GM21825 (cell line): Measurements from ENCODE around the gene ACAP1.

Source experiments
- ATAC-seq: cut with Tn5 transposase; IDR thresholded peaks from one replicate; pipeline ENCODE4 v1.9.1; 2021; ENCODE audit warnings: mild to moderate bottlenecking, moderate library complexity; ENCODE audit not compliant: unreplicated experiment

The ACAP1 gene

DNA sequence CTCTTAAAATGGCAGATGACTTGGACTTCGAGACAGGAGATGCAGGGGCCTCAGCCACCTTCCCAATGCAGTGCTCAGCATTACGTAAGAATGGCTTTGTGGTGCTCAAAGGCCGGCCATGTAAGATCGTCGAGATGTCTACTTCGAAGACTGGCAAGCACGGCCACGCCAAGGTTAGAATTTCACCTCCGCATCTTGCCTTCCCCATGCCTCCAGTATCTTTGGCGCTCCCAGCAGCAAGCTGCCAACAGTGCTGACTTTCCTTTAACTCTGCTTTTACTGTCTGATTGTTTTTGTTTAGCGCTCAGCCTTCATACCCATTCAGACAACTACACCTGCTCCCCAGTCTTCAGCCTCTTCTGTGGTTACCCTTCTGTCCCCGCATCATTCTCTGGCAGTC is 26.7 kb upstream of the ACAP1 start:
- ATAC-seq: no peak

DNA sequence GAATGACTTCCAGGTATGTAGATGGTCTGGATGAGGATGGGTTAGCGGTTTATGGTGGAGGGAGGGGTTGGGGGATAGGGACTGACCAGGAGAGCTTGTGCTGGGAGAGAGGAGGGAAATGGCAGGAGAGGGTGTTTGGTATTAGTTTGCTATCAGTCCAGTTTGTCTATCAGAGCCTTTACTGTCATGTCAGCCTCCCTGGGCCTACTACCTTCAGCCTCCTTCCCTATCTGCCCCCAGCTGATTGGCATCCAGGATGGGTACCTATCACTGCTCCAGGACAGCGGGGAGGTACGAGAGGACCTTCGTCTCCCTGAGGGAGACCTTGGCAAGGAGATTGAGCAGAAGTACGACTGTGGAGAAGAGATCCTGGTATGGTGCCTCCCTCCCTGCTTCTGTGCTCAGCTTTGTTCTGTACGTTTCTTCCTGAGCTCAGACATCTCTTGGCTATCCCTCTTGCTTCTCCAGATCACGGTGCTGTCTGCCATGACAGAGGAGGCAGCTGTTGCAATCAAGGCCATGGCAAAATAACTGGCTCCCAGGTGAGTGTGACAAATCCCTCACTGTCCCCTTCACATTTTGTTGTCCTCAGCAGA is 25.1 kb upstream of the ACAP1 start:
- ATAC-seq: no peak

DNA sequence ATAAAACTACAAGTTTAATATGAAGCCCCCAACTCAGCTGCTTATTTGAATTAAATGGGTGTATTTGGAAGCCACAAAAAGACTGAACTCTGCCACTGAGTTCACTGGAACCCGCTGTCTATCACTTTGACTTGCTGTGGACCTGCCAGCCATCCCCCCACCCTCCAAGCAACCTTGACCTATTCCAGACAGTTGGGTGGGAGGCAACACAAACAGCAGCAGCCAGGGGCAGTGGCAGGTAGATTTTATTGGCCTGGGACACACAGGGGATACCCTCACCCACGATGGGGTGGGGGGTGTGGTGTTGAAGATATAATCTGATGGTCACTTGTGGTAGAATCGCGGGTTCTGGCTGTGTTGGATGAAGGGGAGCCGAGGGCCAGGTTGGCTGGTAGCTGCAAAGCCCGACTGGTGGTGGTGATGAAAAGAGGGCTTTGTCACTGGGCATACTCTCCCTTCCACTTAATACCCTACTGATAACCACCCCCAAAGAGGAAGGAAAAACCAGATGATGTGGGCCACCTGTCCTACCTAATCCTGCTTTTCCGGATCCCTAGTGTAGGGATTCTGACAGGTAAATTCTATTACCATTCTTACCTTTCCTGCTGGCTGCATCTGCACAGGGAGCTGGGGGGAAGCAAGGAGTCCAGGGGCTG is 23.8 kb upstream of the ACAP1 start:
- ATAC-seq: no peak

DNA sequence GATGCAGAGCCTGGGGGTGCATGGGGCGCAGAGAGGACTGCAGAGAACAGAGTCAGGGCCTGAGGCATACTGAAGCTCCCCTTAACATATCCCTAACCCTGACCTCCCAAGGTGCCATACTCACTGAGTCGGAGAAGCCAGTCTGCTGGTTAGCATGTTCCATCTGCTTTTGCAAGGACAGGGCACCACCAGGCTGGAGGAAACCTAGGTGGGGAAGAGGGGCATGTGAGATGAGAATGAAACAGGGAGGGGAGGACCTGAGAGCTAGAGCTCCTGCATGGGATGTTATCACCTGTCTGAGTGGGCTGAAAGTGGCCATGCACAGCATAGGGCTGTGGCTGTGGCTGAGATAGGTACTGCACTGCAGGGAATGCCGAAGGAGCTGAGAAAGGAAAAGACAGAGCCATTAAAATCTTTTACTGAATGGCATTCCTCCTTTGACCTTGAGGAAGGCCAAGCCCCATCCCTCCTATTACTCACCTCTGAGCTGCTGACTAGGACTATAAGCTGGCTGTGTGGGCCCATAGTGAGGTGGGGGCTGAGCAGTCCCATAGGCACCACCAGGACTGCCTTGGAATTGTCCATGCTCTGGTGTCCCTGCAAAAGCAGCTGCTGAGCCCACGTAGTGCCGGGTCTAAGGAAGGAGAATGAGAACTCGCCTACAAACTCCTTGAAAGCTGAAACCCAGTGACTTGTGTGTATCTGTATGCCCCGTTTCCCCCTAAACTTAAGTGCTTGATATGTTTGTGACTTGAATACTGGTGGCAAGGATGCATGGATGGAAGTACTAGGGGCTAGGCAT is 23.0 kb upstream of the ACAP1 start:
- ATAC-seq: no peak

DNA sequence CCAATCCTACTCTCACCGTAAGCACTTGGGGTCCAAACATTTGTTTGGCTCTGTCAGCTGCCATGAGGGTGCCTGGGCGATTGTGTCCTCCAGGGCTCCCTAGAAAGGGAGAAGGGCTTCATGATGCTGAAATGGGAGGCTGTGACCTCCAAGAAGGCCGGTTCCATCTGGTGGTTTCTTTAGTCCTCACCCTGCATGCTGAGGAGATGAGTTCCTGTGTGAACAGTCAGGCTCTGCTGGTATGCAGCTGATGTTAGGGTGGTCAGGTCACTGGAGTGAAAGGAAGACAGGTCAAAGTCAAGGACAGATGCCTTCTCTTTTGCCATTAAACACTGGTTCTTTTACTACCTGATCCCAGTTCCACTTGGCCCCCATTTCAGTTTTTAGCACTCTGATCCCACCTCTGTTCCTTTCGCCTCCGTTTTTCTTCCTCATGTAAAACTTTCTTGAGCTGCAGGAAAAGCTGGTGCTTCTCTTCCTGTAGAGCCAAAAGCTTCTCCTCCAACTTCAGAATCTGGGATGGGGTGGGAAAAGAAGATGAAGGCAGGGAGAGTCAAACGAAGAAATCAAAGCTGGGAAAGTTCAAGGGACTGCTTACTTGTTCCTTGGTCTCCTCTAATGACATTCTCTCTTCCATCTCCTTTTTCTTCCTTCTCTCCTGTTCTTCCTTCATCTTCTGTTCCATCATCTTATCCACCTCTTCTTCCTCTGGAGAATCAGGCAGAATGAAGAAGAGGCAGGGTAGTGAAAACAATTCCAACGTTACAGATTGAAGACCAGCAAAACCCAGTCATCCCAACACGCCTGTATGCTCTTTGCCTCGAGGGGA is 22.2 kb upstream of the ACAP1 start:
- ATAC-seq: no peak

DNA sequence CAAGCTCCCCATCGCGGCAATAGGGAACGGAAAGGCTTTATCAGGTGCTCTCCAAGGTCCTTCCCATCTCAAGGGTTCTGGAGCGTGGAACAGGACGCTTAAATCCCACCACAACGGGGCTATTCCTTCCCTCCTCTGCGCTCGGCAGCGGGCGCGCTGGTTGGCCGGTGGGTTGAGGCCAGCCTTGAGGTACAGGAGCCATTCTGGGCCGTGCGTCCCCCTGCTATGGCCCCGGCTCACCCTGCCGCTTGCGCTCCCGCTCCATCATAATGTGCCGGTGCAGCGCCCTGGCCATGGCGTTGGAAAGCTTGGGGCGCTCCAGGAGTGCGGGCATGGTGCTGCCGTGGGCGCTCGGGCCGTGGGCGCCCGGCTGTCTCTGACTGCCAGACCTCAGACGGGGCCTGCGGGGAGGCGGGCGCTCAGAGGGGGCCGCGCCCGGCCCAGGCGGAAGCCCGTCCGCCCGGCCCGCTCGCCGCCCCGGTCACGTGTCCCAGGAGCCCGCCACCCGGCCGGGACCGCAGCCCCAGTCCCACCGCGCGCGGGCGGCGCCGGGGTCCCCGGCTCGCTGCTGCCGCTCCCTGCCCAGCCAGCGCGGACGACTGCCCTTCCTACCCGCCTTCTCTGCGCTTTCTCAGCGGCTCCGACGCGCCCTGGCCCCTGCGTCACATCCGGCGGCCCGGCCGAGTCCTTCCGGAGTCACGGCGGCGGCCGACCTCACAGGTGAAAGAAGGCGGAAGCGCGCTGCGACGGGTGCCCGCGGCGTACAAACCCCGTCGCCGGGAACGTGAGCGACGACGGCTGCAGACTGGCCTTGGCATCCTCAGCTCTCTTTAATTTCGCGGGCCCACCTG is 21.4 kb upstream of the ACAP1 start, which contains the start of gene GPS2:
Gene GPS2 (minus strand): TSS at position 642 of the 851 bp plus-strand sequence. CDS start 308 bp downstream, at position 334.
- ATAC-seq: peak; percentile 68

DNA sequence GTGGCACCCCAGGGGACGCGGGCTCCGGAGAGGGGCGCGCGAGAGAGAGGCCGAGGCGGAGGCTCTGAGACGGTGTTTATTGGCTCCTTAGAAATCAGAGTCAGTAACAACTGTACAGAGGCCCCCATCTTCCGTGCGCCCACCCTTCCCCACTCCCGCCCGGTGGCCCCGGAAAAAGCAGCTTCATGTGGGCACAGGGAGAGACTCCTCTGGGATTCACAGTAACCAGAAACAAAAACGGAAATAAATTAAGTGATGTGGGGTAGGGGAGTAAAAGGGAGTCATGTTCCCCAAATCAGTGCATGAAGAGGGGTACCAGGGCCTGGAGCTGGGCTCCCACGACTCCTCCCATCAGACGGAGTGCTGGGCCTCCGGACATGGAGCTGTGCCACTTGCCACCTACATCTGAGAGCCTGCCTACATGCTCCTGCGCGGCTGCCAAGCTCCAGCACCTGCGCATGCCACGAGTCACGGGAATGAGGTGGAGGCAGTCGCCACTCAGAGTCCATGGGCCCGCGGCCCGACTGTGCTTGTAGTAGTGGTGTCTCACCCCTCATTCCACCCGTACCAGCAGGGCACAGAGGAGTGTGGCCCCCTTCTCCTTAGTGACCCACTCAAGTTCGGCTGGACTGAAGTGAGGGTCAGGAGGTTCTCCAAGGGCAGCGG is 20.6 kb upstream of the ACAP1 start:
- ATAC-seq: no peak

DNA sequence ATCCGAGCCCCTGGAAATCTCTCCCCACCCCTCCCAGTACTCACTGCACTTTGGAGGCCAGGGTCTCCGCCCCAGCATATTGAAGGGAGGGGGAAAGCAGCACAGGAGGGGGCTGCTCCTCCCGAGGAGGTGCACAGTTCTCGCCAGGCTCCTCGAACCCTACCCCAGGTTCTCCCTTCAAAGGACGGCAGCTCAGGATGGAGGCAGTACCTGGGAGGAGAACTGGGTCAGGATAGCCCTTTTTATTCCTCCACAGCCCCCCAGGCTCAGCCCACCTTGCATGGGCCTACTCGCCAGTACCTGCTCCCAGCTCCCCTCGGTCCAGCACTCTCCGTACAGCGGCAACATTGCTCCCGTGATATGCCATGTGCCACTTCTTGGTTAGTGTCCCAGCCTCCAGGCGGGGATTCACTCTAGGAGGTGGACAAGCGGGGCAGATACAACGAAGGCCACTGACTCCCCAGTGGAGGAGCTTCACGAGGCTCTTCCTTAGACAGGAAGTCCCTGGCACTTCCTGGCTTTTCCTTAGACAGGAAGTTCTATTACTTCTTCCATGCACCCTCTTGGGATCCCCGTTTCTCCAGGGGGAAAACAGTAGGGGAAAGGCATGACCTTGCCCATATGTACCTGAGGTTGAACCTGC is 19.0 kb upstream of the ACAP1 start:
- no peak for ATAC-seq

DNA sequence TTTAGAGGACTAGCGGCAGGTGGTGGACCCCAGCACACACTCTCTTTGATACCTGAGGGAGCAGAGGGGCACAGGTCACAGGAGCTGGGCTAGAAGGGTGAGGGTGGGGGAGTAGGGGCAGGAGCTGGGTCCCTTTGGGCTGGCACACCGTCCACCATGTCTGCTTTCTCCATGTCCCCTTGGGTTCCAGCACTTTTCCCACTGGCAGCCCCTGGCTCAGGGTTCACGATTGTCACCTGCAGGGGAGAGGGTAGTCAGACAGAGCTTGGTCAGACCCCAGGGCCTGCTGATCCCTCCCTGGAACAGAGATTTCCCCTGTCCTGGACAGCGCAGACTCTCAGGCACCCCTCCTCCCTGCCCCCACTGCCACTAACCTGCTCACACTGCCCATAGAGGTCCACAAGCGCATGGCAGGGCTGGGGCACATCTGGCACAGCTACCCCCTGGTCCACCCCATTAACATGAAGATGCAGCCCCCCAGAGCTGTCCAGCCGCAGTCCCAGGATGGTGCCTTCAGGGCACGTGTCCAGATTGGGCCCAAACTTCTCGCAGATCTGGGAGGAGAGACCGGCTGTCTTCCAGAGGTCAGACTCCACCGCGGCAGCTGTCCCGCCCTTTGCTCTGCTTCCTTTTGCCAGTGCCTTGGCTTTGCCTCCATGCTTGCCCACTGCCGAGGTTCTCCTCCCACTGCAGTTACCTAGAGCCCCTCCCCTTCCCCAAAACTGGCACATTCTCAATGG is 18.0 kb upstream of the ACAP1 start:
- no peak for ATAC-seq

DNA sequence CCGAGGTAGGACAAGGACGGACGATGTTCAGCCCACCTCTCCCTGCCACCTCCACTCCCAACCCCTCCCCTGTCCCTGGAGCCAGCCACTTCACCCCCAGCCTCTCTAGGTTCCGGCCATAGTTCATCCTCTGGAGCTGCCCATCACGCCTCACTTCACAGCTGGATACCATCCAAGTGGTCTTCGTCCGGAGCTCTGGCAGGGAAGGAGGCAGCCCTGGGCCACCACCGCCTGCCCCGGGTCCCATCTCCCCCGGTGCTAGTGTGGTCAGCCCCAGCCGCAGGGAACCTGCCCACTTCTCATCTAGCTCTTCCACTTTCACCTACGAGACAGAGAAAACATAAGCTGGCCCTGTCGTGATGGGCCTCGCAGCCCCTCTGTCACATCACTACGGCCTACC is 14.9 kb upstream of the ACAP1 start:
- ATAC-seq: no peak

DNA sequence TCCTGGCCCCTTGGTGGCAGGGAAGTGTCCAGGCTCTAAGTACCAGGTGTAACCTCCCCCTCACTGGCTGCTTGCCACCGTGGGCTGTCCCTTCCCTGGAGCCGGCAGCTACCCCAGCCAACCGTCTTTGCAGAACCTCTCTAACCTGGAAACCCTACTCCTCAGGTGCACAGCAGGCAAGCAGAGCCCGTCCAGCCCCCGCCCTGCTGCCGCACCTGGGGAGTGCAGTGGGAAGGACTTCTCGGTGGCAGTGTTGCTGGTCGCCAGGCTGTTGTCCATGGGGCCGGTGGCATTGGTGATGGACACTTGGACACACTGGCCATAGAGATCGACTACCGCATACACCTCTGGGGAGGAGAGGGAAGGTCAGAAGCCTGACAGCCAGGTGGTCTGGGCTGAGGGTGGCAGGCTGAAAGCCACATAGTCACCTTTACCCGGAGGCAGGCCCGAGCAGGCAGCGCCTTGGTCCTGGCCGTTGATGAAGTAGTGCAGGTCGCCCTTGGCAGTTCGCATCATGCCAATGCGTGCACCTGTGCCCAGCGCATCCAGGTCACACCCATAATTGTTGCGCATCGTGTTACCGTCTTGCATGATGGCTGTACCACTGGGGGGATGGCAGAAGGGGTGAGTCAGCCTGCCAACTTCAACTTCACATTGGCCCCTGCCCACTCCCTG is 13.7 kb upstream of the ACAP1 start:
- no peak for ATAC-seq

DNA sequence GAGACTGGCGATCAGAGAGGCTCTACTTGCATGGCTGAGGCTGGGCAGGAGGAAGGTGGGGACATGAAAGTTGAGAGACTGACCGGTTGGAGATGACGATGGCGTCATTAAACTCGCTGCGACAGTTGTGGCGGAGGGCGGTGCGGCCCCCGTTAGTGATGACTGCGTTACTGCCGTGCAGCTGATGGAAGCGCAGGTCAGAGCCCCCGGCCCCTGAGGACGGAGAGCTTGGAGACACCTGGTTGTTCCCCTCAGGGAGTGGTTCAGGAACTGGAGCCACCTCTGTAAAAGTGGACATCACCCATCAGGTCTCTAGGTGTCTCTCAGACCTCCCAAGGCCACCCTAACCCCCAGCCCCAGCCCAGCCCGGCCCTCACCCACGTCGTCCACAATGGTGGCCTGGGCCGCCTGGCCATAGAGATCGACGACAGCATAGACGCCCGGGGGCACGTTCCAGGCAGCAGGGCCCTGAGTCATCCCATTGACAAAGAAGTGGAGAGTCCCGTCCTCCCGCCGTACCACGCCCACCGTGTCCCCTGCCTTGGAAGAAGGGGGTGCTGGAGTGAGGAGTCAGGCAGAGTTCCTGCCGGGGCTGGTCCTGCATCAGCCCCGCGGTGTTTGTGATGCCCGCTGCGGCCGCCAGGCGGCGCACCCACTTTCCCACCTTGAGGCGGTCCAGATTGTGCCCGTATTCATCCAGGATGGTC is 12.4 kb upstream of the ACAP1 start:
- no peak for ATAC-seq

DNA sequence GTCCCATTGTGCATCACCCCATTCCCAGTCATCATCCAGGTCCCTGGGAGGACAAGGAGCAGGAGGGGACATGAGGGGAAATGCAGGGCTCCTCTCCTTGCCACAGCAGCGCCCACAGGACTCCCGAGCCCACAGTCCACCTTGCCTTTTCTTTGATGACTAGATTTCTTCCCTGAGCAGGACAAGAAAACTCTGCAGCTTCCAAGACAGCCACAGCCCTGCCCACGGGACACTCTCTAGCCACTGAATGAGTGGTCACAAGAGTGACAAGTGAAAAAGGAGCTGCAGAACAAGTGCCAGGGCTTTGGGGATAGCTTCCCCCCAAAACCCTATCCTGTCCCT is 11.9 kb upstream of the ACAP1 start:
- no peak for ATAC-seq

DNA sequence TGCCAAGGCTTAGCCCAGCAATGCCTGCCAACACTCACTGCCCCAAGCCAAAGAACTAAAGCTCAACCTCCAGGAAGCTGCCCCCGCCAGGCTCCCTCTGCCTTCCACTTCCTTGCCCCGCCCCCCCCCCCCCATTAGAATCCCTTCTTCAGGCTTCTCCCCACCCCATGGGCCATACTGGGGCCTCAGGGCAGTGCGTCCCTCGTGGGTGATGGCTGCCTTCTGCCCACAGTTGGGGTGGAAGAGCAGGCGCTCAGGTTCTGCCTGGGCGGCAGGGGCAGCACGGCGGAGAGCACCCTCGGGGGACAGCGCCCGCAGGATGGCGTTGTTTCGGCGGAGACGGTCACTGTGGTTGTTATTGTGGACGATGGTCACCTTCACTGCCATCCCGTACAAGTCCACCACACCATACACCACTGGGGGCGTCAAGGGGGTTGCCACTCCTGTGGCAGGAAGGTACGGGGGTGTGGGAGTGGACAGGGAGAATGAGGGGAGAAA is 11.2 kb upstream of the ACAP1 start:
- ATAC-seq: no peak

DNA sequence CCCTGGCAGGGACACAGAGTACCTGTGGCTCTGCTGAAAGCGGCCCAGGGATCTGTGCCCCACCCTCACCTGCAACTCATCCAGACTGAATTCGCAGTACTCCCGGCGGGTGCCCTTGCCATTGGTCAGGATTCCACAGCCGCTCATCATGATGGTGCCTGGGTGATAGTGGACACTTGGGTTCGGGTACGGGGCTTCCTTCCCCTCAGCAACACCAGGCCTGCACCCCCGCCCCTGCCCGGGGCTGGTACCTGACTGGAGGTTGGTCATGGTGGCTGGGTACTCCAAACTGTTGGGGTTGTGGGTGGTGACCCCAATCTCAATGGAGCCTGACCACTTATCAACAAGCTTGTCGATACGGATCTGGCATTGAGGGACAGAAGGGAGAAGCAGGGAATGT is 10.1 kb upstream of the ACAP1 start:
- ATAC-seq: no peak

DNA sequence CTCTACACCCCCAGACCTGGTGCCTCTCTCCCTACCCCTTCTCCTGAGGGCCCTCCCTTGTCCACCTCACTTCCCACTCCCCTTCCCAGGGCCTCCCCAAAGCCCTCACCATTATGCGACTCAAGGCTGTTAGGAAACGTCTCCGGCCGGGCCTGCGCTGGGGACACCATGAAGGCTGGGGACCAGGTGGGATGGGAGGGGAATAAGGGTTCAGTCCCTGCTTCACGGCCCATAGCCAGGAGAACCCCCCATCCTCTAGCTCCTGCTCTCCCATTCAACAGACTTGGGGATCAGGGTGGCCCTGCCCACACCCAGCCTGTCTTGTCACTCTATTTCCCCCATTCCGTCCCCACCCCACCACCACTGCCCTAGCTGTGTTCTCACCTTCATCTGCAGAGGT is 9.3 kb upstream of the ACAP1 start:
- ATAC-seq: no peak

DNA sequence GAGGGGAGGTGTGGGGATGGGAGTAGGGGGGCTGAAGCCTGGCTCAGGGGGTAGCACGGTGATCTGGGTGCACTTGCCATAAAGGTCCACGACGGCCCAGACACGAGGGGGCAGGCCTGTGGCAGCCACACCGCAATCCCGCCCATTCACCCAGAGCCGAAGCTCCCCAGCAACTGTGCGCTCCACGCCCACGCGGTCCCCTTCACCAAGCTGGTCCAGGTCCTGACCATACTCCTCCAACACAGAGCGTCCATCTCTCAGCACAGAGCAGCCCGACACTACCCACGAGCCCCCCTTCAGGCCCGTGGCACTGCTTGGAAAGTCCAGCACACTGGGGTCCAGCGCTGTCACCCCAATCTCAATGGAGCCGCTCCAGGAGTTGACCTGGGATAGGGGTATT is 8.8 kb upstream of the ACAP1 start:
- no peak for ATAC-seq
